RKO (cell line): ENCODE measurements around the gene SUSD3.
"Not testable (repeated sequence)": the region's sequence is repeated elsewhere in the genome, so short reads cannot be mapped to it uniquely, and the experiment has no call there.

Source experiments
- DNase-seq: peaks from one replicate; pipeline ENCODE4 v3.0.0-alpha.2; 2016; ENCODE audit warnings: low spot score

Gene SUSD3

DNA sequence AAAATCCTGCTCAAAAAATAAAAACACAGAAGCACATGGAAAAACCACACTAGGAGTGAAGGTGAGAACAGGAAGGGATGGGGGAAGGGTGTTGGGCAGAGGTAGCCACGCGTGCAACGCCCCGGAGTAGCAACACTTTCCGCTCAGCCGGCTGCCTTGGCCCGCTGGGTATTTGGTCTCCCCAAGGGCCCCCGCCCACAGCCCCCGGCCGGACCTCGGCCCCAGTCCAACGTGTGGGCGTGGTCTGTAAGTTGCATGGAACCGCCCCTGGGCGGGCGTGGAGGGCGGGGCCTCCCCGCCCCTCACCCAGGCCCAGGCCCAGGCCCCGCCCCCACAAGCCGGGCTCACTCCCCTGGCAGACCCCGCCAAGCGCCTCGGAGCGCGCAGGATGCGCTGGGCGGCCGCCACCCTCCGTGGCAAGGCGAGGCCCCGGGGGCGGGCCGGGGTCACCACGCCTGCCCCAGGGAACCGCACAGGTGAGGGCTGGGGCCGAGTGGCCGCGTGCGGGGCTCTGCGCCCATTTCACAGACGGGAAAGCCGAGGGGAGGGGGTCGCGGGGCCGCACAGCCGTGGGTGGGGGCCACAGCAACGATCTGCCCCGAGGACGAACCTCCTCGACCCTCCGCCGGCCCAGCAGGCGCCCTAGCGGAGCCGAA lies at the start of gene SUSD3:
Gene SUSD3, plus strand, starts transcription at position 347 of the 656 bp plus-strand sequence. Its CDS starts 42 bp downstream, at position 389.
- DNase-seq, result no peak

DNA sequence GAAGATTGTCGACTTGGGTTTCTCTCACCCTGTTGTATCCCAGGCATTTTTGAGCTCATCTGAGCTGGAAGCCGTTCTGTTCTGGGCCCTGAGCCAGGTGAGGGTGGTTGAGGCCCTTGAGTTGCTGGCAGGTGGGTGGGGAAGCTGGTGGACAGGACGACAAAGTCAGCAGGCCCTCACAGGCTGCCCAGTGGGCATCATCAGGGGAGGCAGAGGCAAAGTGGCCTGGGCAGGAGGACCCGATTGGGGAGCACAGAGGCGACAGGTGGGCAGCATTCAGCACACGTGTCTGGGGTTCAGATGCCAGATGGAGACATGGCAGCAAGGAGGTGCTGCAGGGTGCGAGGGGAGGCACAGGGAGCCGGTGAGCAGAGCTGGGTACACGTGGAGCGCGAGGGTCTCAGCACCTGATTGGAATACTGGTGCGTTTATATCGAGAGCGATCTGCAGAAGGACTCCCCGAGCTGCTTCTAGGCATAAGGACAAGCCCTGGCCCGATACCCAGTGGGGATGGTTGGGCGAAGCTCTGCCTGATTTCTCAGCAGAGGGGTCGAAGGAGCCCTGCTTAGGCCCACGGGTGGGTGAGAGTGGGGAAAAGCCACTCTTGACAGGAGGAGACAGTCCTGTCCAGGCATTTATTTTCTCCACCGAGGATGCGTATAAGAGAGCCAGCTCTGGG lies 49.0 kb upstream of the SUSD3 start:
- no peak for DNase-seq

DNA sequence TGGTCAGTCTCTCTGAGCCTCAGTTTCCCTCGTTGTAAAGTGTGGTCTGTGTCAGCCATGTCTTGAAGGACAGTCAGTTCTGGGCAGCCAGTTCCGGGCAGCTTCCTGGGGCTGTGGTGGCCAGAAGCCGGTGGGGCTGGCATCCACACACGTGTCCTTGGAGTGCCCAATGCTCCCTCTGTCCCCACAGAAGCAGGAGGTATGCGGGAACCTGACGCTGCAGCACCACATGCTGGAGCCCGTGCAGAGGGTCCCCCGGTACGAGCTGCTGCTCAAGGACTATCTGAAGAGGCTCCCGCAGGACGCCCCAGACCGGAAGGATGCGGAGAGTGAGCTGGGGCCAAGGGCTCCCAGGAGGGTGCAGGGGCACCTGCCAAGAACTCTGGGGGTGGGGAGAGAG lies 48.4 kb upstream of the SUSD3 start:
- no peak for DNase-seq

DNA sequence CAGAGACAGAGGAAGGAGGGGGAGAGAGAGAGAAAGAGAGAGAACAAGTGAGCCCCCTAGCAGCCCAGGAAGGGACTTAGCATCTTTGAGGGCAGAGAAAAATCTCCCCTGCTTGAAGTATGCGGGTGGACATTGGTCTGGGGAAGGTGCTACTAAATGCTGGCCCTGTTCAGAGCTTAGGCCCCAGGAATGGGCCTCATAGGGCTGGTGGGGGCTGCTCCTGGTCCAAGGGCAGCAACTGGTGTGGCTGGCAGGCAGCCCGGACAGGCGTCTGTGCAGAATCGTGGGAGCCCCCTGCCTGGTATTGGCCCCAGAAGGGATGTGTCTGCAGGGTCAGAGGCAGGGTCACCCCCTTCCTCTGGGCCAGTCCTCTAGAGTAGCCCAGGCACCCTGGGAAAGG lies 47.8 kb upstream of the SUSD3 start:
- no peak for DNase-seq

DNA sequence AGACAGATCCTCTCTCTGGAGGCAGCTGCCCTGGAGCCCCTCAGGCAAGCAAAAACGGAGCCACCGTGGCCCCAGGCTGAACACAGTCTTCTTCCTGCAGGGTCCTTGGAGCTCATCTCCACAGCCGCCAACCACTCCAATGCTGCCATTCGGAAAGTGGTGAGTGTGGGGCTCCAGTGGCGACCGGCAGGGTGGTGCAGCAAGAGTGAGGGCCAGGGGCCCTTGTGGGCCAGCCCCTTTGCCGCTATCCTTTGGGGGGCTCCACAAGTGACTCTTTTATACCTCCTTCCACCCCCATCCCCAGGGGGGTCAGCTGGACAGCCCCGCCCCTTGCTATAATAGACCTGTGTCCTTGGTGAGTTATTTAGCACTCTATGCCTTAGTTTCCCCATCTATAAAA lies 47.4 kb upstream of the SUSD3 start:
- no peak for DNase-seq

DNA sequence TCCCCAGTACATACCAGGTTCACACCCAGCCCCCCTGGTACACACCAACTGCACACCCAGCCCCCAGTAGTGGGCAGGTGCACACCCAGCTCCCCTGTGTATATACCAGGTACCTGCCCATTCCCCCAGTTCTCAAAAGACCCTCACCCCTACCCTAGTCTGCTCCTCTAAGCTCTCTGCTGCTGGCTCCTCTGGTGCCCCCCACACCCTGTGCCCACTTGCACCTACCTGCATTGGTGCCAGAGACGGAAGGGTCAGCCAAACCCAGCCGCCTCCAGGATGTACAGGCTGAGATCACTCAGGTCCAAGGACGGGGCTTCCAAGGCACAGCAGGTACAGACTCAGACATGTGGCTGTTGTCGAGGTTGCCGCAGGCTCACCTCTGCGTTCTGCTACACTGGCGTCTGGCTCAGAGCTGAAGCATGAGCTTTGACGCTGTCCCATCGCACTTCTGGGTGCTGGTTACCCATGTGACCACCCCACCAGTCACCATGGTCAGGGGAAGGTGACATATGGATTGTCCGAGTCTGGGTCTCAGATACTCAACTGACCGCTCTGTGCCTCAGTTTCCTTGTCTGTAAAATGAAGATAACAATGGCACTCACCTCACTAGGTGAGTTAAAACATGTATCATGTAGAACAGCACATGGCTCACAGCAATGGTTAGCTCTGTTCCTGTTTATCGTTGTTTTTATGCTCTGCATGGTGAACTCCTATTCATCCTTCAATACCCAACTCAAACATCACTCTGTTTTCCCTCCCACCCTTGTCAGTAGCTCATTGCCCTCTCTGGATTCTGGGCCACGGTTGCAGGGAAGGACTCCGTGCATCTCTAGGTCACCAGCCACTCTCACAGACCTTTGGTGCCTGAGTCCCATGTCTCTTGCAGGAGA lies 45.3 kb upstream of the SUSD3 start:
- no peak for DNase-seq

DNA sequence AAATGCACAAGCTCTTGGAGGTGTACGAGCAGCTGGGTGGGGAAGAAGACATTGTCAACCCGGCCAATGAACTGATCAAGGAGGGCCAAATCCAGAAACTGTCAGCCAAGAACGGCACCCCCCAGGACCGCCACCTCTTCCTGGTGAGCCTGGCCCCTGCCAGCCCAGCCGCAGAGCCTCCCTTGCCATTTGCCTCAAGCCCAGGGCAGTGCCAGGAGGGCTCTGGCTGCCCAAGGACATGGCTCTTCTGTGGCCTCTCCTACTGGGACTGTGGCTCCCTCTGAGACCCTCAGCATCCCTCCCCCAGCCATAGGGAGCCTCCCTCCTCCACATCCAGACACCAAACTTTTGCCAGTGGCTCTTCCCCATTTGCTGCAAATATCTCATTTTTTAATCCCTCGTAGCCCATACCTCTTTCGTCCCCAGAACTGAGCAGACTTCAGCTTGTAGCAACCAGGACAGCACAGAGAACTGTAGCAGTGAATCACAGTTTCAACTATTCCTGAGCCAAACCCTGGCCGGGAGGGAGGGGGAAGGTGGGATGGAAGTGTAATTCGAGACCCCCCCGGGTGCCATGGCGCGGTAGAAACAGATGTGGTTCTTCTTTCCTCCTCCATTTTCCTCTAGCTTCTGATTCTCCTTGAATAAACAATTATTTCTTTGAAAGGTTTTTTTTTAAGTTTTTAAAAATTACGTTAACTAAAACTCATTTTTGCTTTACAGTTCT lies 44.5 kb upstream of the SUSD3 start:
- DNase-seq, result no peak

DNA sequence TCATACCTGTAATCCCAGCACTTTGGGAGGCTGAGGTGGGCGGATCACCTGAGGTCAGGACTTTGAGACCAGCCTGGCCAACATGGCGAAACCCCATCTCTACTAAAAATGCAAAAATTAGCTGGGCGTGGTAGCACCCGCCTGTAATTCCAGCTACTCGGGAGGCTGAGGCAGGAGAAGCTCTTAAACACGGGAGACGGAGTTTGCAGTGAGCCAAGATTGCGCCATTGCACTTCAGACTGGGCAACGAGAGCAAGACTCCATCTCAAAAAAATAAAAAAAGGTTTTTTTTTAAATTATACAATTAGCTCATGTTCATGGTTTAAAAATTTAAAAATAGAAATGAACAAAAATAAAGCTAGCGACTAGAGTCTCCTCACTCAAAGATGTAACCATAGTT lies 43.3 kb upstream of the SUSD3 start:
- not testable (repeated sequence) for DNase-seq

DNA sequence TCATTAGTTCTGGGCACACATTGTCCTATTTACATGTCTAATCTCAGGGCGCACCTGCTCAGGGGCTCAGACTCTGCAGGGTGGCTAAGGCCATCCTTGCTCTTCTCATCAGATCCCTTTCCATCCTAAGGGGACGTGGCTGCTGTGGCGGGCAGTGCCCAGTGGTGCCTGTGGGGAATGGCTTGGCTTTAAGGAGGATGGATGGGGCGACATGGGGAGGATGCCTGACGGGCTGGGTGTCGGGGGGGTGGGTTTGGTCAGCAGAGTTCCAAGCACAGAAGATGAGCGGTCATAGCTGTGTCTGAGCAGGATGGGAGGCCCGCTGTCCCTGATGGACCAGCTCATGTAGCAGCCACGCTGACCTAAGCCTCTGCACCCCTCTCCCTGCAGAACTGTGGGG lies 40.9 kb upstream of the SUSD3 start:
- DNase-seq, result no peak

DNA sequence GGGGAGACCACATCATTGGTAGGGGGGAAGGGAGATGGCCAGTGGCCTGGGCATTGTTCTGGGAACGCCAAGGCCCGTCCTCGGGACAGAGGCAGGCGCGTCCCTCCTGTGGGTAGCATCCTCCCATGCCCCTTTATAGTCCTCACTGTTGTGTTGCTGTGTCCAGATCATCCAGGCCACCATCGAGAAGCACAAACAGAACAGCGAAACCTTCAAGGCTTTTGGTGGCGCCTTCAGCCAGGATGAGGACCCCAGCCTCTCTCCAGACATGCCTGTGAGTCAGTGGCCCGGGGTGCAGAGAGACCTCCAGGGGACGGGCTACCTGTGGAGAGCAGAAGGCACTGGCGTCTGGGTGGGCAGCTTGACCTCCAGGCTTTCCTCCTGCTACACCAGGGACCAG lies 38.4 kb upstream of the SUSD3 start:
- no peak for DNase-seq

DNA sequence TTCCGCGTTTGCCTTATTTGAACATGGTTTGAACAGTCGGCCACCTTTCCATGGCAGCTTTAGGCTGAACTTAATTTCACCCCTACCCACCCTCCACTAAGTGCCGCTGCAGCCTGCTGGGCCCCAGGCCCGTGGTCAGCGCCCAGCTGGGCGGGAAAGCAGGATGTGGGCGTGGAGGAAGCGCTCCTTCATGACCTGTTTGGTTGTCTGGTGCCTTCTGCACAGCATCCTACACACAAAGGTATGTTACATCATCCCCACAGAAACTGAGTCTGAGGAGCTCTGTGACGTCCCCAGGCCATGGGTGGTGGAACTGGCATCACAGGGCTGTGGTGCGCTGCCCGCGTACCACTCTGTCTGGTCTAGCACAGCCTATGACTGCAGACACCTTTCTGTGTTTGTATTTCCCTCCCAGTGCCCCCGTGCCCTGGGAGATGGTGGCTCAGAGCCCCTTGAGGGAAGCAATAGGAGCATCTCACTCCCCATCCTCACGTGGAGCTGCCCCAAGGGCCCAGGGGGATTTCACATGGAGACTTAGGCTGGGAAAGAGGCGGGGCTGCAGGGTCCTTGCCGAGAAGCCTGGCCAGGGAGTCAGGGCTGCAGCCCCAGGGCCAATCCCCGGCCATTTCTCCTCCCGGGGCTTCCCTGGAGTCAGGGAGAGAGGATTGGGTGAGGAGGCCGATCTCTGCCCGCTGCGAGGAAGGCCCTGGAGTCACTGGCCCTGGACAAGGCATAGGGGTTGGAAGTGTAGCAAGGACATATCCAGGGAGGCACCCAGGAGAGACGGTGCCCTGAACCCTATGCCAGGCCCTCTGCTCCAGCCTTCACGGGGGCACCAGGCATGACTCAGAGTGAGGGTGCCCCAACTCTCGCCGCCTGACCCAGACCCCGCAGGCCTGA lies 37.5 kb upstream of the SUSD3 start:
- DNase-seq, result no peak

DNA sequence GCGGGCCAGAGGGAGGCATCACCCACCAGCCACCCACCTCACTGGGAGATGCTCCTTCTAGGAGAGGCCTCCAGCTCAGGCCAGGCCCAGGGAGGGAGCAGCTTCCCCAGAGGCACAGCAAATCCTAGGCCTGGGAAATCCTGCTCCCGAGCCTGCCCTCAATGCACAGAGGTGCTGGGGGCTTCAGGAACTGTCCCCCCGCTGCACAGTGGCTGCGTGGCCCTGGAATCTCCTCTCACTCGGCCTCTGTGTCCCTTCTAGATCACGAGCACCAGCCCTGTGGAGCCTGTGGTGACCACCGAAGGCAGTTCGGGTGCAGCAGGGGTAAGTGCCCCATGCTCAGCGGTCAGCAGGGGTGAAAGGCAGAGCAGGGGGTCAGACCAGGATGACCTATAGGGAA lies 36.4 kb upstream of the SUSD3 start:
- no peak for DNase-seq

DNA sequence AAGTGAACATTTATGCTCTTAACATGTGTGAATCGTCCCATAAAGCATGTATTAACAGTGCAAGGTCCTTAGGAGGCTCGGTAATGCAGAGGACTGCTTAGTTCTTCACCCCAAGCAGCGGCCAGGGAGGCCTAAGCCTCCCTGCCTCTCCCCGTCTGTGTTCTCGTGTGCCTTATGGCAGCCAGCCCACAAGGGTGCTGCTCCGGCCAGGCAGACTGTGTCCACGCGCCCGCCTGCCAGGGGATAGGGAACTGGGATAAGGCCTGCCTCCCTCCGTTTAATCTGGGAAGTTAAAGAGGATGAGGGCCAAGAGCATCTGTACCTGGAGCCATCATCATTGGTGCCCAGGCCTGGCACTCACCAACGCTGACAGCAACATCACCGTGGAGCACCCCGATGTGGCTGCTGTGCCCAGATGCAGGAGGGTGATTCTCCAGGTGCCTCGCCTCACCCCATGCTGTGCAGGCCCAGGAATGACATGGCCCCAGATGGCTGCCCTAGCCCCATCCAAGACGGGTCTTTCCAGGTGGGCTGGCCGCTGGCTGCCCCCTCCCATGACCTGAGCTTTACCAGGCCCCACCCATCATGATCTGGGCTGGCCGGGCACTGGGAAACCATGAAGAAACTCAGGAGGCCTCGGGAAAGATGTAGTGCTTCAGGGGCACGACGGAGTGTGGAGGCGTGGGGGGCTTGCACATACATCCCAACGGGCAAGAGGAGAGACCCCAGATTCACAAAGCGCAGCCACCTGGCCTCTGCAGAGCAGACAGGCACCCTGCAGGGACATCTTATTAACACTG lies 35.6 kb upstream of the SUSD3 start:
- DNase-seq, result no peak

DNA sequence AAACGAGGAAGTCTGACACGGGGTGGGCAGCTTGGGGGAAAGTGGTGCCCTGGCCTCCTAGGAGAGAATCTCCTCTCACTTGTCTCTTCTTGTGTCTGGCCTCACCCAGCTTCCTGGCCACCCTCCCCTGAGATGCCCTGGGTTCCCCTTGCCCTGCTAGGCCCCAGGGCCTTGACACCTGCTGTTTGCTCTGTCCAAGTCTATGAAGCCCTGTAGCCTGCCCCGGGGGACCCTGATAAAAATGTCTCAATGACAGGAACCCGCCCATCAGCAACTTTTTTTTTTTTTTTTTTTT lies 35.0 kb upstream of the SUSD3 start:
- DNase-seq, result no peak

DNA sequence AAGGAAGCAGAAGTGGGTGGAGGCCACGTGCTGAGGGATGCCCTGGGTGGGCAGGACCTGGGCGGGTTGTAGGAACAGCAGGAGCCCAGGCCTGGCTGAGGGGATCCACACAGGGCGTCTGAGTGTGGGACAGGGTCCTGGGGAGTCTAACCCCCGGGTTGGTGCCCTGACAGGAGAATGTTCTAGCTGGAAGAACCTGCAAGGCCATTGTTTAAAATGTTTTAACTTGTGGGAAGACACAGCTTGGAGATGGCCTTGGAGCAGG lies 33.9 kb upstream of the SUSD3 start:
- DNase-seq, result no peak

DNA sequence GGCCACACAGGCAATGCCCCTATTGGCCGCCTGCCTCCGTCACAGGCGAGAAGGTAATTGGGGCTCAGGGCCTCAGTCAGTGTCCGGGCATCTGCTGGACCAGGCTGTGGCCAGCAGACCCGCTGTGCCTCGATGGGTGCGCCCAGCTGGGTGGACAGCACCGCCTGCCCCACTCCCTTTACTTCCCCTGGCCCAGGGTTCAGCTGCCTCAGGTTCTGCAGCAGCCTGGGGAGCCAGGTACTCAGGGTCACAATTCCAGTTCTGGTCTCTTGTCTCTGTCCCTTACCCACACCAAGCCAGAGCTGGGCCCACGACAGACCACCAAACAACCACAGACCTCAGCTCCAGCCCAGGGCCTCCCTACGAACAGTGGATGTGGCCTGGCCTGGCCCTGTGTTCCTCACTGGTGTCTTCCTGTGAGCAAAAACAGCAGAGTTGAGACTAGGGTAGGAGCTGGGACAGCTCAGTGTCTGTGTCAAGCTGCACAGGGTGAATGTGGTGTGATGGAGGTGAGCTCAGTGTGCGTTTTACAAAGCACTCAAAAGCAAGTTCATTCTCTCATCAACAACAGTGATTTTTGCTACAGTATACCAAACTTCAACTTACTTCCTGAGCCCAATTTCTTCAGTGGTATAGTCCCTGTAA lies 33.4 kb upstream of the SUSD3 start:
- no peak for DNase-seq

DNA sequence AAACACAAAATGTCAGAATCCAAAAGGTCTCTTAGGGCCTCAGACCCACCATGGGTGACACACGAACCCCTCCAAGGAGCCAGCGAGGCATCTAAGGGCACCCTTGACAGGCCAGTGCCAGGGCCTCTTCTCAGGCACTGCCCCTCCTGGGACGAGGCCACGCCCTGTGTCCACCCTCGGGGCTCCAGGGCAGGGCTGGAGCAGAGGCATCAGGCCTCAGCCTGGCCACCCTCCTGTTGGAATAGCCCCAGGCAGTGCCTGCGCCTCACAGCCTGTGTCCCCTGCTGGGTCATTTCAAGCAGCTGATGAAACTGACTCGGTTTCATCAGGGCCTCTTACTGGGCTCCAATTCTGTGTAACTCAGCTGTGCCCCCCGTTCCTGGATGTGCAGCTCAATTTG lies 32.8 kb upstream of the SUSD3 start:
- DNase-seq, result no peak

DNA sequence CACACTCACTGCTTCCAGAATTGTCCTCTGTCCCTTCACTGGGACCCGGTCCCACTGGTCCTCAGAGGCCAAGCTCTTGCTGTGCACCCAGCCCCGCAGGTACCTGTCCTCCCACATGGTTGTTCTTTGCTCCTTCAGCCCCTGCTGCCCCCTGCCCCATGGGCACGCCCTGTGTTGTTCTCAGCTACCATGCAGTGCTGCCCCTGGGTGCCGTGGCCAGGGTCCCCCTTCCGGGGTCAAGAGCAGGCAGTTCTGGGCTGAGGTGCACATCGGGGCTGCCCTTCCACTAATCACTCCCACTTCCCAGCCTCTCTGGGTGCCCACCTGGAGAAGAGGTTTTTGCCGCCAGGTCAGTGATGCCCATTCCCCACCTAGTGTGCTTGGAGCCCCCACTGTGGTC lies 31.9 kb upstream of the SUSD3 start:
- DNase-seq, result no peak

DNA sequence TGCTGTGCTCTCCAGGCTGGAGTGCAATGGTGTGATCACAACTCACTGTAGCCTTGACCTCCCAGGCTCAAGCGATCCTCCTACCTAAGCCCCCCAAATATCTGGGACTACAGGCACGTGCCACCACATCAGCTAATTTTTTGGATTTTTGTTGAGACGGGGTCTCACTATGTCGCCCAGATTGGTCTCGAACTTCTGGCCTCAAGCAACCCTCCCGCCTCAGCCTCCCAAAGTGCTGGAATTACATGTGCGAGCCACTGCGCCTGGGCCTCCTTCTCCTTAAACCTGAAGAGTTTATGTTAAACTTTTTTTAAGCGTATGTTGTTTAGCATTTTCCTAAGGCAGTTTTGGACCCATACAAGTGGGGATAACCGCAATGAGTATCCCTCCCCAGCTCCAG lies 30.8 kb upstream of the SUSD3 start:
- no peak for DNase-seq

DNA sequence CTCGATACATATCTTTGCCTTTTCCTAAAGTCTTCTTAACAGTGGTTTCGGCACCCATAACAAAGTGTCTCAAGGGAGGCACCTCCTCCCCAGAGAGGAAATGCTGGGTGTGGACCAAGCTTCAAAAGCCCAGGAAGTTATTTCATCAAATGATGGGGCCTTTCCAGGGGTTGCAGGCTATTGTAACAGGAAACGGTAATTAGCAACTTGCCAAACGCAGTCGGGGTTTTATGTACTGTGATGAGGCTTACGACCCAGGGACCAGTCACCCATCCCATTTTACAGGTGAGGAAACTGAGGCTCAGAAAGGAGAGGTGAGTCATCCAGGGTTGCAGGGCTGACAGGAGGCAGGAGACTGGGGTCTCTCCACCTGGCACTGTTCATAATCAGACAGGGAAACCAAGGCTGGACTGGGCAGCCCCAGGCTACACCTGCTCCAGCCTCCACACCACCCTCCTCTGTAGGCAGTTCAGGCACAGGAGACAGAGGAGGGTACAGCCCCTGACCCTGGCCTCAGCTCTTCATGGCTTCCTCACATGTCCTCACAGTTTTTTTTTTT lies 30.0 kb upstream of the SUSD3 start:
- no peak for DNase-seq
